WTC11 (cell line): ENCODE data around the gene NES. TPM values are rescaled to one million over a fixed set of nuclear protein-coding genes. Genes with fewer than 3 reads are reported as not detected.

Source experiments
- ATAC-seq: fragments of 200-7000 bp; cut with Tn5 transposase; 2 replicates; pipeline ENCODE4 v1.10.0; 2021; ENCODE audit warnings: mild to moderate bottlenecking, moderate library complexity
- Bru-seq: library from RNA; stranded (reverse); fragments of 400-500 nt; gene quantifications from one replicate; lab custom pipeline; 2021; lab: Mats Ljungman, UMichigan
- CTCF ChIA-PET: fragments of 300-600 bp; sonication (Branson Sonifier 250); formaldehyde crosslinking; loops from one replicate; lab custom pipeline; 2021; ENCODE audit warnings: antibody characterized with exemption; lab: Charles Lee
- POLR2A ChIA-PET: fragments of 350-600 bp; sonication (Branson Sonifier 250); formaldehyde crosslinking; loops from one replicate; lab custom pipeline; 2021; ENCODE audit warnings: antibody characterized with exemption; lab: Charles Lee
- DNase-seq: peaks from one replicate; pipeline ENCODE4 v3.0.0; 2021; ENCODE audit warnings: low spot score
- H3K27ac Mint-ChIP-seq: 2 replicates; pipeline ENCODE4 v1.8.0; 2021; ENCODE audit warnings: mixed read lengths
- H3K27me3 Mint-ChIP-seq: 2 replicates; pipeline ENCODE4 v1.8.0; 2021; ENCODE audit warnings: low read depth, mild to moderate bottlenecking, moderate library complexity, mixed read lengths
- H3K36me3 Mint-ChIP-seq: 2 replicates; pipeline ENCODE4 v1.8.0; 2021; ENCODE audit warnings: mixed read lengths
- H3K4me1 Mint-ChIP-seq: 2 replicates; pipeline ENCODE4 v1.8.0; 2022; ENCODE audit warnings: mixed read lengths
- H3K4me3 Mint-ChIP-seq: 2 replicates; pipeline ENCODE4 v1.8.0; 2021; ENCODE audit warnings: mild to moderate bottlenecking, moderate library complexity, mixed read lengths
- H3K9me3 Mint-ChIP-seq: 2 replicates; pipeline ENCODE4 v1.8.0; 2021; ENCODE audit warnings: mixed read lengths
- ATF1 ChIP-seq: sonication (generic); formaldehyde crosslinking; IDR thresholded peaks from 2 replicates; pipeline ENCODE4 v1.8.1; 2023; ENCODE audit warnings: mild to moderate bottlenecking, moderate library complexity, missing genetic modification reagents
- CREM ChIP-seq: sonication (generic); formaldehyde crosslinking; IDR thresholded peaks from 2 replicates; pipeline ENCODE4 v1.8.1; 2022; ENCODE audit warnings: mild to moderate bottlenecking, missing genetic modification reagents, moderate library complexity
- E2F4 ChIP-seq: sonication (generic); formaldehyde crosslinking; IDR thresholded peaks from 2 replicates; pipeline ENCODE4 v1.8.1; 2022; ENCODE audit warnings: low read depth, mild to moderate bottlenecking, moderate library complexity, missing genetic modification reagents, borderline replicate concordance
- ESRRA ChIP-seq: sonication (generic); formaldehyde crosslinking; IDR thresholded peaks from 2 replicates; pipeline ENCODE4 v1.8.1; 2022; ENCODE audit warnings: mild to moderate bottlenecking, missing genetic modification reagents, borderline replicate concordance
- ETV6 ChIP-seq: sonication (generic); formaldehyde crosslinking; IDR thresholded peaks from 2 replicates; pipeline ENCODE4 v1.8.1; 2022; ENCODE audit warnings: mild to moderate bottlenecking, missing genetic modification reagents
- FOXK1 ChIP-seq: sonication (generic); formaldehyde crosslinking; IDR thresholded peaks from 2 replicates; pipeline ENCODE4 v1.8.0; 2022; ENCODE audit warnings: mild to moderate bottlenecking, moderate library complexity, missing genetic modification reagents
- FOXP4 ChIP-seq: sonication (generic); formaldehyde crosslinking; IDR thresholded peaks from 2 replicates; pipeline ENCODE4 v1.8.0; 2022; ENCODE audit warnings: mild to moderate bottlenecking, missing genetic modification reagents
- GTF2I ChIP-seq: fragments of 250-450 bp; sonication (Bioruptor Pico); conservative IDR thresholded peaks from 2 replicates; pipeline ENCODE4 v1.4.0; 2021; ENCODE audit warnings: mild to moderate bottlenecking
- KAT7 ChIP-seq: sonication (generic); formaldehyde crosslinking; IDR thresholded peaks from 2 replicates; pipeline ENCODE4 v1.8.1; 2023; ENCODE audit warnings: missing genetic modification reagents, mild to moderate bottlenecking, borderline replicate concordance
- MXD4 ChIP-seq: fragments of 250-450 bp; sonication (Bioruptor Pico); IDR thresholded peaks from 2 replicates; pipeline ENCODE4 v1.8.0; 2021; ENCODE audit warnings: mild to moderate bottlenecking, moderate library complexity, borderline replicate concordance
- NFE2L1 ChIP-seq: sonication (generic); formaldehyde crosslinking; IDR thresholded peaks from 2 replicates; pipeline ENCODE4 v1.8.1; 2023; ENCODE audit warnings: missing genetic modification reagents
- NR2C2 ChIP-seq: sonication (generic); formaldehyde crosslinking; IDR thresholded peaks from 2 replicates; pipeline ENCODE4 v1.8.0; 2022; ENCODE audit warnings: mild to moderate bottlenecking, missing genetic modification reagents
- SMAD3 ChIP-seq: sonication (generic); formaldehyde crosslinking; IDR thresholded peaks from 2 replicates; pipeline ENCODE4 v1.8.0; 2022; ENCODE audit warnings: missing genetic modification reagents, mild to moderate bottlenecking, borderline replicate concordance
- ZNF138 ChIP-seq: sonication (generic); formaldehyde crosslinking; conservative IDR thresholded peaks from 2 replicates; pipeline ENCODE4 v1.8.1; 2022; ENCODE audit warnings: mild to moderate bottlenecking, moderate library complexity, missing genetic modification reagents
- ZNF396 ChIP-seq: fragments of 250-450 bp; sonication (Bioruptor Pico); IDR thresholded peaks from 2 replicates; pipeline ENCODE4 v1.8.0; 2021; ENCODE audit warnings: mild to moderate bottlenecking, moderate library complexity, borderline replicate concordance
- ZNF423 ChIP-seq: fragments of 250-450 bp; sonication (Bioruptor Pico); IDR thresholded peaks from 2 replicates; pipeline ENCODE4 v2.1.2; 2022; ENCODE audit warnings: mild to moderate bottlenecking, moderate library complexity
- ZSCAN18 ChIP-seq: fragments of 250-450 bp; sonication (Bioruptor Pico); IDR thresholded peaks from 2 replicates; pipeline ENCODE4 v2.1.2; 2022; ENCODE audit warnings: mild to moderate bottlenecking, moderate library complexity
- long read RNA-seq, 3 experiments: library from RNA in 1 of 3; library from capped mRNA in 1 of 3; library from polyadenylated mRNA in 1 of 3; unstranded in 2 of 3; stranded (forward) in 1 of 3; transcript quantifications; one replicate each; pipeline ENCODE4 v2.0.0, GENCODE V29; 2021
- total RNA-seq: library from RNA; stranded (reverse); gene quantifications from 3 replicates; pipeline ENCODE4 v1.2.3, GENCODE V29; 2021
- TF ChIP-seq, protein P1 (sequence below): sonication (generic); formaldehyde crosslinking; IDR thresholded peaks from 2 replicates; pipeline ENCODE4 v1.8.0; 2022; ENCODE audit warnings: mild to moderate bottlenecking, missing genetic modification reagents
- TF ChIP-seq, protein P2 (sequence below): sonication (generic); formaldehyde crosslinking; IDR thresholded peaks from 2 replicates; pipeline ENCODE4 v1.8.0; 2023; ENCODE audit warnings: missing genetic modification reagents, mild to moderate bottlenecking, borderline replicate concordance

The NES gene, protein sequence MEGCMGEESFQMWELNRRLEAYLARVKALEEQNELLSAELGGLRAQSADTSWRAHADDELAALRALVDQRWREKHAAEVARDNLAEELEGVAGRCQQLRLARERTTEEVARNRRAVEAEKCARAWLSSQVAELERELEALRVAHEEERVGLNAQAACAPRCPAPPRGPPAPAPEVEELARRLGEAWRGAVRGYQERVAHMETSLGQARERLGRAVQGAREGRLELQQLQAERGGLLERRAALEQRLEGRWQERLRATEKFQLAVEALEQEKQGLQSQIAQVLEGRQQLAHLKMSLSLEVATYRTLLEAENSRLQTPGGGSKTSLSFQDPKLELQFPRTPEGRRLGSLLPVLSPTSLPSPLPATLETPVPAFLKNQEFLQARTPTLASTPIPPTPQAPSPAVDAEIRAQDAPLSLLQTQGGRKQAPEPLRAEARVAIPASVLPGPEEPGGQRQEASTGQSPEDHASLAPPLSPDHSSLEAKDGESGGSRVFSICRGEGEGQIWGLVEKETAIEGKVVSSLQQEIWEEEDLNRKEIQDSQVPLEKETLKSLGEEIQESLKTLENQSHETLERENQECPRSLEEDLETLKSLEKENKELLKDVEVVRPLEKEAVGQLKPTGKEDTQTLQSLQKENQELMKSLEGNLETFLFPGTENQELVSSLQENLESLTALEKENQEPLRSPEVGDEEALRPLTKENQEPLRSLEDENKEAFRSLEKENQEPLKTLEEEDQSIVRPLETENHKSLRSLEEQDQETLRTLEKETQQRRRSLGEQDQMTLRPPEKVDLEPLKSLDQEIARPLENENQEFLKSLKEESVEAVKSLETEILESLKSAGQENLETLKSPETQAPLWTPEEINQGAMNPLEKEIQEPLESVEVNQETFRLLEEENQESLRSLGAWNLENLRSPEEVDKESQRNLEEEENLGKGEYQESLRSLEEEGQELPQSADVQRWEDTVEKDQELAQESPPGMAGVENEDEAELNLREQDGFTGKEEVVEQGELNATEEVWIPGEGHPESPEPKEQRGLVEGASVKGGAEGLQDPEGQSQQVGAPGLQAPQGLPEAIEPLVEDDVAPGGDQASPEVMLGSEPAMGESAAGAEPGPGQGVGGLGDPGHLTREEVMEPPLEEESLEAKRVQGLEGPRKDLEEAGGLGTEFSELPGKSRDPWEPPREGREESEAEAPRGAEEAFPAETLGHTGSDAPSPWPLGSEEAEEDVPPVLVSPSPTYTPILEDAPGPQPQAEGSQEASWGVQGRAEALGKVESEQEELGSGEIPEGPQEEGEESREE (N-terminal part only)
- total RNA-seq (103 to 127 TPM (median 104 TPM) in 3 replicates), Bru-seq, nascent RNA (percentile 99 among the genes with signal in this experiment)
- long read RNA-seq, experiment 1, full-length matches to known transcripts: 2 of 69 reads
- long read RNA-seq, experiment 1, partial matches to known transcripts: 0 of 69 reads
- long read RNA-seq, experiment 1, other reads (novel, unspliced or antisense): 67 of 69 reads
- long read RNA-seq, experiment 2, full-length matches to known transcripts: 8 of 173 reads
- long read RNA-seq, experiment 2, partial matches to known transcripts: 150 of 173 reads
- long read RNA-seq, experiment 2, other reads (novel, unspliced or antisense): 15 of 173 reads
- long read RNA-seq, experiment 3, partial matches to known transcripts: 0 of 2 reads
- long read RNA-seq, experiment 3, other reads (novel, unspliced or antisense): 2 of 2 reads

- H3K27me3 Mint-ChIP-seq: peaks cover 34% of the 10 kb centered on the region
- H3K4me1 Mint-ChIP-seq: peaks cover 61% of the 10 kb centered on the region
- POLR2A ChIA-PET: interaction anchor here (0.6 to 6.5 kb wide), 14 partner anchors 9 to 175 kb away, joined by 3 to 150 read pairs (median 8); partner anchors contain the start of genes CRABP2, HAPLN2, HDGF and METTL25B
- TF ChIP-seq ATF1 (CRISPR knock-in tag) (no peak), CREM (CRISPR knock-in tag) (no peak), SMAD3 (0 out of 2 replicates have a peak, but pooled peaks have one; percentile 12), KAT7 (CRISPR knock-in tag) (no peak; the same call in 1 of the 2 replicates), GTF2I (CRISPR knock-in tag) (no peak), MXD4 (CRISPR knock-in tag) (no peak), E2F4 (peak; percentile 81; the same call in 1 of the 2 replicates), ZNF138 (CRISPR knock-in tag) (no peak), ZNF423 (CRISPR knock-in tag) (0 out of 2 replicates have a peak, but pooled peaks have one; percentile 14), ESRRA (CRISPR knock-in tag) (peak; percentile 93), ZSCAN18 (no peak), FOXP4 (peak; percentile 49; the same call in 1 of the 2 replicates), ETV6 (peak; percentile 66; the same call in 1 of the 2 replicates), FOXK1 (CRISPR knock-in tag) (peak; percentile 55; the same call in 1 of the 2 replicates), ZNF396 (no peak), NR2C2 (CRISPR knock-in tag) (peak; percentile 77; the same call in 1 of the 2 replicates), NFE2L1 (peak; percentile 88)
- TF ChIP-seq, protein P1, sequence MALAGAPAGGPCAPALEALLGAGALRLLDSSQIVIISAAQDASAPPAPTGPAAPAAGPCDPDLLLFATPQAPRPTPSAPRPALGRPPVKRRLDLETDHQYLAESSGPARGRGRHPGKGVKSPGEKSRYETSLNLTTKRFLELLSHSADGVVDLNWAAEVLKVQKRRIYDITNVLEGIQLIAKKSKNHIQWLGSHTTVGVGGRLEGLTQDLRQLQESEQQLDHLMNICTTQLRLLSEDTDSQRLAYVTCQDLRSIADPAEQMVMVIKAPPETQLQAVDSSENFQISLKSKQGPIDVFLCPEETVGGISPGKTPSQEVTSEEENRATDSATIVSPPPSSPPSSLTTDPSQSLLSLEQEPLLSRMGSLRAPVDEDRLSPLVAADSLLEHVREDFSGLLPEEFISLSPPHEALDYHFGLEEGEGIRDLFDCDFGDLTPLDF (CRISPR knock-in tag): no peak; the same call in 1 of the 2 replicates
- TF ChIP-seq, protein P2, sequence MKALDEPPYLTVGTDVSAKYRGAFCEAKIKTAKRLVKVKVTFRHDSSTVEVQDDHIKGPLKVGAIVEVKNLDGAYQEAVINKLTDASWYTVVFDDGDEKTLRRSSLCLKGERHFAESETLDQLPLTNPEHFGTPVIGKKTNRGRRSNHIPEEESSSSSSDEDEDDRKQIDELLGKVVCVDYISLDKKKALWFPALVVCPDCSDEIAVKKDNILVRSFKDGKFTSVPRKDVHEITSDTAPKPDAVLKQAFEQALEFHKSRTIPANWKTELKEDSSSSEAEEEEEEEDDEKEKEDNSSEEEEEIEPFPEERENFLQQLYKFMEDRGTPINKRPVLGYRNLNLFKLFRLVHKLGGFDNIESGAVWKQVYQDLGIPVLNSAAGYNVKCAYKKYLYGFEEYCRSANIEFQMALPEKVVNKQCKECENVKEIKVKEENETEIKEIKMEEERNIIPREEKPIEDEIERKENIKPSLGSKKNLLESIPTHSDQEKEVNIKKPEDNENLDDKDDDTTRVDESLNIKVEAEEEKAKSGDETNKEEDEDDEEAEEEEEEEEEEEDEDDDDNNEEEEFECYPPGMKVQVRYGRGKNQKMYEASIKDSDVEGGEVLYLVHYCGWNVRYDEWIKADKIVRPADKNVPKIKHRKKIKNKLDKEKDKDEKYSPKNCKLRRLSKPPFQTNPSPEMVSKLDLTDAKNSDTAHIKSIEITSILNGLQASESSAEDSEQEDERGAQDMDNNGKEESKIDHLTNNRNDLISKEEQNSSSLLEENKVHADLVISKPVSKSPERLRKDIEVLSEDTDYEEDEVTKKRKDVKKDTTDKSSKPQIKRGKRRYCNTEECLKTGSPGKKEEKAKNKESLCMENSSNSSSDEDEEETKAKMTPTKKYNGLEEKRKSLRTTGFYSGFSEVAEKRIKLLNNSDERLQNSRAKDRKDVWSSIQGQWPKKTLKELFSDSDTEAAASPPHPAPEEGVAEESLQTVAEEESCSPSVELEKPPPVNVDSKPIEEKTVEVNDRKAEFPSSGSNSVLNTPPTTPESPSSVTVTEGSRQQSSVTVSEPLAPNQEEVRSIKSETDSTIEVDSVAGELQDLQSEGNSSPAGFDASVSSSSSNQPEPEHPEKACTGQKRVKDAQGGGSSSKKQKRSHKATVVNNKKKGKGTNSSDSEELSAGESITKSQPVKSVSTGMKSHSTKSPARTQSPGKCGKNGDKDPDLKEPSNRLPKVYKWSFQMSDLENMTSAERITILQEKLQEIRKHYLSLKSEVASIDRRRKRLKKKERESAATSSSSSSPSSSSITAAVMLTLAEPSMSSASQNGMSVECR (CRISPR knock-in tag): peak; percentile 69
Observed at GRCh38 chr1:156676820-156677615, at the start of gene NES. TSS of gene NES (minus strand) at chr1:156677407. CDS start at chr1:156677264, 143 bp downstream.

More at GRCh38 chr1:156676820-156677615, at the start of gene NES:
- DNase-seq: peak; percentile 87
- peaks cover 15% of the 10 kb centered on the region for H3K36me3 Mint-ChIP-seq
- peaks cover 5% of the 10 kb centered on the region; the same call in 1 of the 2 replicates for H3K9me3 Mint-ChIP-seq
- ATAC-seq: peak; percentile 42
- H3K27ac Mint-ChIP-seq: peak within 1 kb of the TSS; percentile 82
- peak within 1 kb of the TSS; percentile 76 for H3K4me3 Mint-ChIP-seq
- CTCF ChIA-PET: interaction anchor here (0.6 to 13.4 kb wide), 32 partner anchors 8 to 466 kb away, joined by 3 to 437 read pairs (median 6); partner anchors contain the start of genes BCAN, CRABP2, HAPLN2 and HDGF
